NCI-H1436 (cell line): ENCODE measurements around the gene MAP2.
"Not testable (repeated sequence)": the region's sequence is repeated elsewhere in the genome, so short reads cannot be mapped to it uniquely, and the experiment has no call there.

ENCODE experiments used
- DNase-seq: peaks from one replicate; lab custom pipeline; 2025; lab: John Stamatoyannopoulos, UW

MAP2 gene

GRCh38 chr2:209473930-209474419 lies 50.1 kb downstream of the MAP2 start:
- no peak for DNase-seq

GRCh38 chr2:209474960-209475359 lies 51.1 kb downstream of the MAP2 start:
- no peak for DNase-seq

GRCh38 chr2:209476367-209477208 lies 52.7 kb downstream of the MAP2 start:
- no peak for DNase-seq

- not testable (repeated sequence) for DNase-seq
Observed at GRCh38 chr2:209492296-209492695, 68.4 kb downstream of the MAP2 start.

GRCh38 chr2:209495068-209495620 lies 71.3 kb downstream of the MAP2 start:
- DNase-seq: not testable (repeated sequence)

GRCh38 chr2:209495855-209496585 lies 72.2 kb downstream of the MAP2 start:
- no peak for DNase-seq

GRCh38 chr2:209496586-209496982 lies 72.7 kb downstream of the MAP2 start:
- DNase-seq: no peak

GRCh38 chr2:209498614-209499013 lies 74.8 kb downstream of the MAP2 start:
- DNase-seq: no peak

- DNase-seq: no peak
Observed at GRCh38 chr2:209499069-209499468, 75.2 kb downstream of the MAP2 start.

GRCh38 chr2:209501579-209501978 lies 77.7 kb downstream of the MAP2 start:
- DNase-seq: no peak

- no peak for DNase-seq
Observed at GRCh38 chr2:209505410-209505809, 81.6 kb downstream of the MAP2 start.

- DNase-seq: no peak
Observed at GRCh38 chr2:209508255-209508654, 84.4 kb downstream of the MAP2 start.

- no peak for DNase-seq
Observed at GRCh38 chr2:209511637-209512036, 87.8 kb downstream of the MAP2 start.

- no peak for DNase-seq
Observed at GRCh38 chr2:209512971-209513370, 89.1 kb downstream of the MAP2 start.

- DNase-seq: no peak
Observed at GRCh38 chr2:209517436-209517835, 93.6 kb downstream of the MAP2 start.

GRCh38 chr2:209519271-209519670 lies 95.4 kb downstream of the MAP2 start:
- DNase-seq: no peak

- peak; percentile 57 for DNase-seq
Observed at GRCh38 chr2:209519906-209520305, 96.1 kb downstream of the MAP2 start.

GRCh38 chr2:209523041-209523740 lies 99.3 kb downstream of the MAP2 start:
- no peak for DNase-seq

- no peak for DNase-seq
Observed at GRCh38 chr2:209523867-209524266, 100.0 kb downstream of the MAP2 start.

GRCh38 chr2:209525331-209525730 lies 101.5 kb downstream of the MAP2 start:
- no peak for DNase-seq

- no peak for DNase-seq
Observed at GRCh38 chr2:209525834-209526281, 102.0 kb downstream of the MAP2 start.

- DNase-seq: no peak
Observed at GRCh38 chr2:209526561-209526960, 102.7 kb downstream of the MAP2 start.
